ENCODE measurements around the gene SPATA25.

Gene SPATA25

GRCh38 chr20:45867136-45867818 is 20.1 kb downstream of the SPATA25 start:
- DNase-seq (ENCODE audit: low read depth in 2 of 3, low spot score in 2 of 3), result no peak

DNA sequence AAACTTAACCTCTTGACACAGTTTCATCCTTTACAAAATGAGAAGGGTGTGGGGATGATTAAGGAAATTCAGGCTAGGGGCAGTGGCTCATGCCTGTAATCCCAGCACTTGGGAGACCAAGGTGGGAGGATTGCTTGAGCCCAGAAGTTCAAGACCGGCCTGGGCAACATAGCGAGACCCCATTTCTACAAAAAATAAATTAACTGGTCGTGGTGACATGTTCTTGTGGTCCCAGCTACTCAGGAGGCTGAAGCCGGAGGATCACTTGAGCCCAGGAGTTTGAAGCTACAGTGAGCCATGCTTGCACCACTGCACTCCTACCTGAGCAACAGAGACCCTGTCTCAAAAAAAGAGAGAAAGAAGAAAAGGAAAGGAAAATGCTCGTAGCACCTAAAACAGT is 21.0 kb downstream of the SPATA25 start:
- DNase-seq (ENCODE audit: low read depth in 2 of 3, low spot score in 2 of 3), result no peak

GRCh38 chr20:45863543-45864470 is 23.6 kb downstream of the SPATA25 start:
- DNase-seq (ENCODE audit: low read depth in 2 of 3, low spot score in 2 of 3), result no peak

- no peak for DNase-seq (ENCODE audit: low read depth in 2 of 3, low spot score in 2 of 3)
Measured at GRCh38 chr20:45861221-45862075, 26.0 kb downstream of the SPATA25 start.

DNA sequence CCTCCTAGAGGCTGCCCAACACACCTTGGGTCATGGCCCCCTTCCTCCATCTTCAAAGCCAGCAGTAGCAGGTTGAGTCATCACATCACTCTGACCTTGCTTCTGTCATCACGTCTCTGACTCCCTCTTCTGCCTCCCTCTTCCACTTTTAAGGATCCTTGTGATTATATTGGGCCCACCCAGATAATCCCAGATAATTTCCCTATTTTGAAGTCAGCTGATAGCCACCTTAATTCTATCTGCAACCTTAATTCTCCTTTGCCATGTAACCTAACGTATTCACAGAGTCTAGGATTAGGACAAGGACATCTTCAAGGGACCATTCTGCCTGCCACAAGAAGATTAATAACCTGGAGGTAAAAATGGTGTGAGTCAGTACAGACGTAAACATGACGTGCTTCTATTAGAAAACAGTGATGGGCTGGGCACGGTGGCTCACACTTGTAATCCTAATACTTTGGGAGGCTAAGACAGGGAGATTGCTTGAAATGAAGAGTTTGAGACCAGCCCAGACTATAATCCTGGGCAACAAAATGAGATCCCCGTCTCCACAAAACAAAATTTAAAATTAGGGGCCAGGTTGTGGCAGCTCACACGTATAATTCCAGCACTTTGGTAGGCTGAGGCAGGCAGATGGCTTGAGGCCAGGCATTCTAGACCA is 26.7 kb downstream of the SPATA25 start:
- DNase-seq (ENCODE audit: low read depth in 2 of 3, low spot score in 2 of 3), result no peak

GRCh38 chr20:45859916-45860315 is 27.5 kb downstream of the SPATA25 start:
- no peak for DNase-seq (ENCODE audit: low read depth in 2 of 3, low spot score in 2 of 3)

DNA sequence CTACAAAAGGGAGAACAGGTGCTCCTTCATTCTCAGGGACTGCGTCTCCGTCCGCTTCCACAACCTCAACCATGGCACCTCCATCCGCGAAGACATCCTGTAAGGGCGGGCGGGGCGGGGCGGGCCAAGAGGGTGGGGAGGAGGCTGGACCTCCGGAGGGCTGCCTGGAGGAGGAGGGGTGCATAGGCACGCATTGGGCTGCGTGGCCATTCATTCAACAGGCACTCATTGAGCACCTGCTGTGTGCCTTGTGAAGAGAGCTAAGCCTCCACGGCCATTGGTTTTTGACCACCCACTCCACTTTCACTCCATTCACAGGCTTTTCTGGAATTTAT is 29.6 kb downstream of the SPATA25 start:
- peak in 1 of 3 experiments; percentile 5 for DNase-seq (ENCODE audit: low read depth in 2 of 3, low spot score in 2 of 3)

DNA sequence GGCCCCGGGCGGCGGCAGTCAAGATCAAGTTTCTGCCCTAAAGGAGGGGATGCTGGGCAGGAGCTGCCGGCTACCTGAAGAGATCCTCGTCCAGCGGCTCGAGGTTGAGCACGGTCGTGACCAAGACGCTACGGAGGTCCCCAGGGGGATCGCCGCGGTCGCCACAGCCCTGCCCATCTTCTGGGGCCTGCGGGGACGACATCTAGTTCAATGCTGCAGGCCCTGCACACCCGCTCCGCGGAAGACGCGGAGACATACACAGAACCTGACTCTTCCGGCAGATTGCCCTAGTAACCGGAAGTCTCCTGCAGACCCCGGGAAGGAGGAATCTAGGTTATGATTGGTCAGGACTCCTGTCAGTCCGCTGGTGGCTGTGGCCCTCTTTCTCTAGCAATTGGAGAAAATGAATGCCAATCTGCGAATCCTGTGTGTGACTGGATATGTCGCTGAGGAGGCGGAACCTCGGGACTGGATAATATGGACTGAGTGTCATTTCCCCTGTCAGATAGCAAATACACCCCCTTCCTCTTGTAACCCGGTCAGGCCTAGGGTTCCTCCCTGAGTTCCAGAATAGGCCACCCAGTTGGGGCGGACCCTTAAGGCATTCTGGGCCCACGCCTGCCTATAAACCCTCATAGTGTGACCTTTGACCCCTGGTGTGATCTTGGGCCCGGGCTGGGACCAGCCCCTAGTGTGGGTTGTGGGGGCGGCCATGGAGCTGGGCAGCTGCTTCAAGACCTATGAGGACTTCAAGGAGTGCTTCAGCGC is 30.1 kb downstream of the SPATA25 start, which contains the start of the genes ACOT8 and ZSWIM3:
TSS of gene ACOT8 (minus strand) at position 279 of the 768 bp plus-strand sequence. CDS start at position 202, 77 bp downstream.
TSS of gene ZSWIM3 (plus strand) at position 501 of the 768 bp plus-strand sequence. CDS start at position 713, 212 bp downstream.
- peak; percentile 57 to 77 (median 75) for DNase-seq (ENCODE audit: low read depth in 2 of 3, low spot score in 2 of 3)

DNA sequence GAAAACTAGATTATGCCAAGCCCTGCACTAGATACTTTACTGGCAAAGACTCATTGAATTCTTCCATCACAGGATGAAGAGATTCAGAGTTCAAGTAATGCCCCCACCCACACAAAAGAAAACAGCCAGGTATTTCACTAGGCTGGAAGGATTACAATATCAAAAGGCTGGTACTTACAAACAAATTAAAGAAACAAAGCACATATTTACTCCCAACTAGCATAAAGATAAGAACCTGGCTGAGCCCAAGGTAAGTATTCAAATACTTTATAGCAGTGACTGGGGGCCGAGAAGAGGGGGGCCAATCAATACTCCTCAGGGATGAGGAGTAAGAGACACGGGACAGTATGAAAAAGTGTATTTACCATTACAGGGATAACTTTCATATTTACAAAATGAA is 33.9 kb downstream of the SPATA25 start:
- DNase-seq (ENCODE audit: low read depth in 2 of 3, low spot score in 2 of 3), result no peak

GRCh38 chr20:45852326-45852725 is 35.1 kb downstream of the SPATA25 start:
- DNase-seq (ENCODE audit: low read depth in 2 of 3, low spot score in 2 of 3), result no peak

DNA sequence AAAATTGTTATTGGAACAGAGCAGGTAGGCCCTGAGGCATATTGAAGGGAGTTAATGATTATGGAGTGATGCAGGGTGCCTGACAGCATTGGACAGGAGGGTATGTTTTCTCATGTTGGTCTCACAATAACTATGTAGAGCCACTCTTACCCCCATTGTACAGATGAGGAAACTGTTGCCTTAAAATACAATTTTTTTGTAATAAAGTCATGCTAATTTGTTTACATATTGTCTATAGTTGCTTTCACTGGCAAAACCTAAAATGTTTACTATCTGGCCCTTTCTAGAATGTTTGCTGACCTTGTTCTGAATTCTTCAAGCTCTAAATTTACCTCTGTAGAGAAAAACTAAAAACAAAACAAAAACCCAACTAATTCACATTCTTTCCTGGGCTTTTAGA is 35.9 kb downstream of the SPATA25 start:
- DNase-seq (ENCODE audit: low read depth in 2 of 3, low spot score in 2 of 3), result no peak

GRCh38 chr20:45850926-45851325 is 36.5 kb downstream of the SPATA25 start:
- no peak for DNase-seq (ENCODE audit: low read depth in 2 of 3, low spot score in 2 of 3)

DNA sequence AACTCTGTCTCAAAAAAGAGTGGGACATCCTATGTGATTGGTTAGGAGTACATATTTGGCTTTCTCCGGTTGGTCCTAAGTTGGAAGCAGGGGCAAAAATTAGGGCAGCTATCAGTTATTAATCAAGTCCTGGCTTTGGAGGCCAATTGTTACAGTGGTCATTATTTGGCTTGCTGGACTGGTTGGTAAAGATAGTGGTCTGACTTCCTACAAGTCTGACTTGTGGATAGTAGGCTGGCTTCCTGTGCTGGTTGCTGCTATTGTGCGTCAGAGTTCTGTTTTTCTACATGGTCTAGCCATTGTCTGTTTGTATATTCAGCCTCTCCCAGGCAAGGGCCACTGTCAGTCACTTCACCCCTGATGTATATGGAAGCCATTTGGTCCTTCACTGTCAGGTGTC is 37.2 kb downstream of the SPATA25 start:
- DNase-seq (ENCODE audit: low read depth in 2 of 3, low spot score in 2 of 3), result no peak

GRCh38 chr20:45848969-45849582 is 38.3 kb downstream of the SPATA25 start:
- no peak for DNase-seq (ENCODE audit: low read depth in 2 of 3, low spot score in 2 of 3)

DNA sequence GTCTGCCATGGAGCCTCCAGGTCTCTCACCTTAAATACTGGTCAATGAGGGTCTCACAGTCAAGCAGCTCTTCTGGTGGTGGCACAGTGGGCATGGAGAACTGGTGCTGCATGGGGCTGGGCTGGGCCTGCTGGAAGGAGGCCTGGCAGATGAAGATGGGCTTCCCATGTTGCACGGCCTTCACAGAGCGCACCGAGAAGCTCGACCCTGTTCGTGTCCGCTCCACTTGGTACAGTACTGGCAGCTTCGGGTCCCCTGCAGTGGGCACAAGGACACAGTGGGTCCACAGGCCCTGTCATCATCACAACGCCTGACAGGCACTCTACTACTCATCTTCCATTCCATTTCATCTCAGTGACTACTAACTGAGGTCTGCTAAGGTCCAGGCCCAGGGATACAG is 39.0 kb downstream of the SPATA25 start:
- DNase-seq (ENCODE audit: low read depth in 2 of 3, low spot score in 2 of 3), result no peak

DNA sequence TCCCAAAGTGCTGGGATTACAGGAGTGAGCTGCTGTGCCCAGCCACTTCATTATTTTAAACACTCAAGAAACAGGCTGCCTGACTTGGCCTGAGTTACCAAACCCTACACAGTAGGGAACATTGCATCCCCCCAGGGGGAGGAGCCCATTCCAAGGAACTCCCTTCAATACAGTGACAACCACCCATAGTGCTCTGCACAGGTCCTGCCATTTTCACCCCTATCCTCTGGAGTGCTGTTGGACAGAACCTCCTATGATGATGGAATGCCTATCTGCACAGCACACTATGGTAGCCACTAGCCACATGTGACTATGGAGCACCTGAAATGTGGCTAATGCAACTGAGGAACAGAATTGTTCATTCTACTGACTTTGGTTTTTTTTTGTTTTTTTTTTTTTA is 42.0 kb downstream of the SPATA25 start:
- no peak for DNase-seq (ENCODE audit: low read depth in 2 of 3, low spot score in 2 of 3)

DNA sequence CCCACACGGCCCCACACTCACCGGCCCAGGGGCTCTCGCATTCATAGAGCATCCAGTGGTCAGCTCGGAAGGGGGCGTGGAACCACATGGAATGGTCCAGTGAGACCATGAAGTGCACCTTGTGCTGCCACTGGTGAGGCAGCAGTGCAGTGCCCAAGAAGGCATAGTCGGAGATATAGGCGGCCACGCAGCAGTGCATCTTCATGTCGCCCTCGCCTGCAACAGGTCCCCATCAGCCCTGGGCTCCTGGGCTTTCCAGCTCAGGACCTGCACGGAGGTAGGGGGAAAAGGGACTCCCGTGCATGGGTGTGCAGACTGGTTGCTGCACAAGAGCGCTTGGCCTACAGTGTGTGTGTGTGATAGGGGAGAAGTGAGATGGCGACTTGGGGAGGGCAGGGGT is 43.9 kb downstream of the SPATA25 start:
- no peak for DNase-seq (ENCODE audit: low read depth in 2 of 3, low spot score in 2 of 3)

DNA sequence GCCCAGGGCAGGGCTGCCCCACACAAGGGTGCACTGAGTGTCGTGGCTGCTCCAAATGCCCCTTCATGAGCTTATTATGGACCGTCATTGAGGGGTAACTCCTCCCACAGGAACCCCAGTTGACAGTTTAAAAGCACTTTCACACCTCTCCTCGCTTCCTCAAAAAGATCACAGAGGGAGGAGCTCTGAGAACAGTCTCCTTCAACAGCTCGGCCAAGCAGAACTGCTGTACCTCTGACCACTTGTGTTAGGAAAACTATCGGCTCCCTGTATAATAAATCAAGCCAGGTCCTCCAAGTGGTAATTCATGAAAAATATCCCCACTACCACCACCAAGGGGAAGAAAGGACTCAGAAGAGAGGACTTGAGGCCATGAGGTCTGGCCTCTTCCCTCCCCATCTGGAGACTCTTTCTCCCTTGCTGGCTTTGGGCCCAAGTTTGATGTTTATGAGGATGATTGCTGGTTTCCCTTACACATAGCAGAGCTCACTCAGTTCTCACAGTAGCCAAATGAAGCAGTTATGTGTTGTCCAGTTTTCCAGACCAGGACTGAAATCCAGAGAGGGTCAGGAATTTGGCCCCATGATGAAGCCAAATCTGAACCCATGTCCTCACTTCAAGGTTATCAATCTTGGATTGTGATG is 45.1 kb downstream of the SPATA25 start:
- no peak for DNase-seq (ENCODE audit: low read depth in 2 of 3, low spot score in 2 of 3)

Data from activated CD8-positive, alpha-beta memory T cell treated with anti-CD3 and anti-CD28 coated beads for 48 hours (primary cell).